Thyroid gland (tissue), 4 donors: ENCODE results near the gene LHX5.

Experiments
- CTCF ChIP-seq, 6 experiments: fragments of 200-600 bp in 3 of 6; fragments of 450-650 bp in 3 of 6; sonication (generic) in 3 of 6; IDR thresholded peaks; one replicate each; pipeline ENCODE4 v1.5.1; 2016 to 2019; ENCODE audit warnings: antibody characterized with exemption in 6 of 6, mild to moderate bottlenecking in 2 of 6, inconsistent platforms in 1 of 6, moderate library complexity in 1 of 6
- POLR2A ChIP-seq, 2 donors: fragments of 450-650 bp; IDR thresholded peaks; one replicate each; pipeline ENCODE4 v1.6.1; 2017; ENCODE audit warnings: antibody characterized with exemption in 2 of 2, mild to moderate bottlenecking in 2 of 2, moderate library complexity in 1 of 2

- no peak for TF ChIP-seq POLR2A (IDR thresholded peaks at IDR 0.05)
- no peak for TF ChIP-seq CTCF (IDR thresholded peaks at IDR 0.05)
Observed at GRCh38 chr12:113456761-113457160, 14.9 kb downstream of the LHX5 start.
